GM23248 (cell line): Measurements from ENCODE around the gene IFI27.

Experiments
- EZH2 ChIP-seq: fragments of 200-600 bp; sonication (generic); IDR thresholded peaks from 2 replicates; pipeline ENCODE4 v1.6.1; 2018; ENCODE audit warnings: antibody characterized with exemption, mild to moderate bottlenecking; ENCODE audit not compliant: insufficient read depth, poor library complexity, severe bottlenecking
- EZH2phosphoT487 ChIP-seq: fragments of 200-600 bp; sonication (generic); IDR thresholded peaks from 2 replicates; pipeline ENCODE4 v1.6.1; 2018; ENCODE audit warnings: antibody characterized with exemption, moderate library complexity, mild to moderate bottlenecking, low read depth; ENCODE audit not compliant: insufficient read depth

DNA sequence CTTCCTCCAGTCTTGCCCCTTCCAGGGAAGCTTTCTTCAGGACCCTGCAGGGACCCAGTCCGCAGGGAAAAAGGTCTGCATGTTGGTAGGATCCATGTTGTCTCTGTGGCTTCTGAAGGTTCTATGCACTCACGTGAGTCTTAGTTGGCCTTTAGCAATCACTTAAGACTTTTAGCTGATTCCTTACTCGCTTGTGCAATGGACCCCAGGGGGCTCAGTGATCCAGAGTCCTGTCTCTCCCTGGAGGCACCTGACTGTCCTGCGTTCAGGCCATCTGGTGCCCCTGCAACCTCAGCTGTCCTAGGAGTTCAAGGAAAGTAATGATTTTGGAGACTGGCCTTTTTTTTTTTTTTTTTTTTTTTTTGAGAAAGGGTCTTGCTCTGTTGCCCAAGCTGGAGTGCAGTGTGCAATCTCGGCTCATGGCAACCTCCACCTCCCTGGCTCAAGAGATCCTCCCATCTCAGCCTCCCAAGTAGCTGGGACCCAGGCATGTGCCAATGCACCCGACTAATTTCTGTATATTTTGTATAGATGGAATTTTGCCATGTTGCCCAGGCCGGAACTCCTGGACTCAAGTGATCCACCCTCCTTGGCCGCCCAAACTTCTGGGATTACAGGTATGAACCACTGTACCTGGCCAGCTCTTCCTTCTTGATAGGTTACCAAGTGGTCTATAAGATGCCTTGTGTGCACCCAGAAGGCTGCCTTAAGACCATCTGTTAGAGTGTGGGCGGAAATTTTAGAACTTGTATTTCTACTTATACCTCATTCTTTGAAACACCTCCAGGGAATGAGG lies 14.2 kb downstream of the IFI27 start:
- TF ChIP-seq EZH2 (no peak), EZH2phosphoT487 (no peak)
